NK-92 (cell line): ENCODE data around the gene SH3PXD2B.
"Not testable (repeated sequence)": the region's sequence is repeated elsewhere in the genome, so short reads cannot be mapped to it uniquely, and the experiment has no call there.

Experiments
- DNase-seq: peaks from one replicate; lab custom pipeline; 2025; ENCODE audit not compliant: unreplicated experiment; lab: John Stamatoyannopoulos, UW

SH3PXD2B gene

DNA sequence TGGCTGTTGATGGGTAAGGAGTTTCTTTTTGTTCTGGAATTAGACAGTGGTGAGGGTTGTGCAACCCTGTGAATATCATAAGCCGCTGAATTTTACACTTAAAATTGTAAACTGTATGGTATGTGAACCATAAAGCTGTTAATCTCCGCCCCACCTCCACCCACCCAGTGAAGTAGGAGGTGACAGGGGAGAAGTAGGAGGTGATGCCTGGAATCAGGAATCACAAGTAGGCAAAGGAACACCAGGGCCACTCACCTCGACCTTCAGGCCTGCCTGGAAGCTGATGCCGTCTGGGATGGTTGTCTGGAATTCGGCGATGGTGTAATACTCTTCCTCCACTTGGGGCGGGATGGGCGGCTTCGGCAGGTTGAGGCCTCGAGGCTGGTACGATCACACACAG, 108.4 kb downstream of the SH3PXD2B start:
- DNase-seq, result no peak

DNA sequence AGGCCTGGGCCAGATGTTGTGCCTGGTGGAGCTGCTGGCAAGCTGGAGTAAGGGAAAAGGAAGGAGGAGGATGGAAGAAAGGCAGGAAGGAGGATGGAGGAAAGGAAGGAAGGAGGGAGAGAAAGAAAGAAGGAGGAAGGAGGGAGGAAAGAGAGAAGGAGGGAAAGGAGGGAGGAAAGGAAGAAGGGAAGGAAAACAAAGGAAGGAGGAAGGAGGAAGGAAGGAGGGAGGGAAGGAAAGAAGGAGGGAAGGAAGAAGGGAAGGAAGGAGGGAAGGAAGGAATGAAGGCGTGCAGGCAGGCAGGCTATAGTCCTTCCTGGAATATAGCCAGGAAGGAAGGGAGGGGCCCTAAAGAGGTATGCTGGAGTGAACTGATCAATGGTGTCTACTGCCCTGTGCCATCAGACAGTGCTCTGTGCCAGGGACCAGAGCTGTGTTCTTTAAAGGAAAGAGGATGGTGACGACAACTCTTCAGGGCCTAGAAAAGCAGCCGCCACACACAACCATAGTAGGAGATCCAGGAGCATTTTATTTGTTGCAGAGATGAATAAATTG, 109.4 kb downstream of the SH3PXD2B start:
- no peak for DNase-seq

DNA sequence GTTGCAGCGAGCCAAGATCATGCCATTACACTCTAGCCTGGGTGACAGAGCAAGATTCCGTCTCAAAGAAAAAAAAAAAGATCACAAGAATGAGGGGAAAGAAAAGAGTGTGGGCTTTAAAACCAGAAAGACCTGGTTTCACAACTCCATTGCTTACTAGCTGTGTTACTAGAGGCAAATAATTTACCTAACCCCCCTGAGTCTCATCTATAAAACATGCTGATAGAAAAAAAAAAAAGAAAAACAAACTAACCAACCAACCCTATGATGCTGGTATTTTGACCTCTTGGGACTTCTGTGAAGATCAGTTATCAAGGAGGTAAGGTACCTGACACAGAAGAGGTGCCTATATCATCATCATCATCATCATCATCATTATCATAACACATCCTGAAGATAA, 110.6 kb downstream of the SH3PXD2B start:
- DNase-seq, result no peak

DNA sequence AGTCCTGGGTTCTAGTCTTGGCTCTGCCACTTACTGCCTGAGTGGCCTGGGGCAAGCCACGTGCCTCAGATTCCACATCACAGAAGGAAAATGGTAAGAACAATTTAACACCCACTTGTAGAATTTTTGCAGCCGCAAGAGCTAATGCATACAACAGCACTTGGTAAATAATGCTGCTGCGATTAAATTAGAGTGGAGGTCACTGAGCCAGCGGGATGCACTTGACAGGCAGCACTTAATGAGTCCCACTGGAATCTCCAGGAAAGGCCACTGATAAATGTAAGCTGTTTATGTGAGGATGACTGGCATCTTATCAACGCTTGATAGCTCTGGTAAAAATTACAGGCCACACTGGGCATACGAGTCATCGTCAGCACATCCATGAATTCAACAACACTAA, 111.4 kb downstream of the SH3PXD2B start:
- no peak for DNase-seq

DNA sequence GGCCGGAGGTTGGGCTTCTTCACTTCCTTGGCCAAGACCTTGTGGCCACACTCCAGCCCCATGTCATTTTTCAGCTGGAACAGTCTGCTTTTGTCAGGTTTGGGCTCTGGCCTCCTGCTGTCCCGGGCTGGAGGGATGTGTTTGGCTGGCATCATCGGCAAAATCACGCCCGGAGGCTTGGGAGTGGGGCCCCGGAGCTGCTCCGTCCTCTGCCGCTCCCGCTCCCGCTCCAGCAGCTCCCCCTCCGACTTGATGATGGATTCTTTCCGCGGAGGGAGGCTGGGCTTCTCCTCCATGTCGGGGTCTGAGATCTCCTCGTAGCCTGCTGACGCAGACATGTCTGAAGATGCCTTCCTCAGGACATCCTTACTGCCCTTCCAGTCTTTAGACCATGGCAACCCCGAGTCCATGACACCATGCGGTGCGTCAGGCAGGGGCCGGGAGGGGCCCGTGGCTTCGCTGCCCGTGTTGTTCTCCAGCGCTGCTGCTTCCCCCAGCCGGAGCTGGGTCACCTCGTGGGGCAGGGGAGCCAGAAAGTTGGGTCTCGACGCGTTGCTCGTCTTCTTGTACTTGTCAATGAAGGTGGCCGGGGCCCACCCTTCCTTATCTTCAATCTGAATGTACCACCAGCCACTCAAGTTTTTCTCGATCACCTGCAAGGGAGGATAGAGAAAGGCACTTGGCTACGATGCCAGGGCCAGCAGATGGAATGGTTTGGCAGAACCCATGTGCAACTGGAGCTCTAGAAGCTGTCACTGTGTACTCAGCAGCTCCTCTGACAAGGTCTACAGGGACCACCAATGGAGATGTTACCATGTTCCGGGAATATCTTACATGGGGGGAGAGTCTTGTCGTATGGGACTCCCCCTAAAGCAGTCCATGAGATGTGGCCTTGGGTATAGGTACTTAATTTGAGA, 114.8 kb downstream of the SH3PXD2B start:
- no peak for DNase-seq

DNA sequence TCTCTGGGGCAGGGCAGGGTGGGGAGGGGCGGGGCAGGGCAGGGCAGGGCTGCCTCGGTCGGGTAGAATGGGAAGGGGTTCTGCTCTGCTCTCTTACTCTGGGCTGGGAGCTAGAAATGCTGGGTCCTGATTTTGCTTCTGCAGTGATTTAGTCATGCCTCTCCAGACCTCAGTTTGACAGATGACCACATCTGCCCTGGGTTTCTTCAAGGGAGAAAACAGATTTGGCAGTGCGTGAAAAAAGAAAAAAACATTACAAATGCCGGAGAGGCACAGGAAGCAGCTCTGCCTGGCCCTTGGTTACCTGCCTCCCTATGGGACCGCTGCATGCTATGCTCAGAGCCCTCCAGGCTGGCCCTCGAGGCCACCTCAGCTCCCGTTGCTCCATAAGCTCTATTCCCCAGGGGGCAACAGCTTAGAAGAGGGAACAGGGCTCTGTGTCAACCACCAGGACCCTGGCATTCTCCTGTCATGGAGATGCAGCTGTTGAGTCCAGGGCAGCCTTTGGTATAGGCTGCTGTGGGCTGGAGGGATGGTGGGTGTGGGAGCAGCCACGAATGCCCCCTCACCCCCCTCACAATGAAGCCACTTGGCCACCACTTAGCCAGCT, 117.5 kb downstream of the SH3PXD2B start:
- no peak for DNase-seq

DNA sequence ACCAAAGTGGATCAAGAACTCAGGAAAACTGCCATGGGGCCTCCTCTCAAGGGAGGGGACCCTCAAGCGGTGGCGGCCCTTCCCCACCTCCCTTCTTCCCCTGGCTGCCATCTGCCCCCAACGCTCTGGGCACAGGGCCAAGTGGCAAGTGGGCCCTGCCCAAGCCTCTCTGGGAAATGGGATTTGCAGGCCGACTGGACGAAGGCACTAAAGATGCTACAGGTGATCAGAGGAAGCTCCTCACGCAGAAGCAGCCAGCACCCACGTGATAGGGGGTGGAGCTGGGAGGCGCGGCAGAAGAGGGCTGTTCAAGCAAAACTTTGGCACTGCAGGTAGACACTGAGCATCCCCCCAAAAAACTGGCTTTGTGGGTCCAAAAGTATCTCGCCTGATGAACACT, 118.1 kb downstream of the SH3PXD2B start:
- no peak for DNase-seq

DNA sequence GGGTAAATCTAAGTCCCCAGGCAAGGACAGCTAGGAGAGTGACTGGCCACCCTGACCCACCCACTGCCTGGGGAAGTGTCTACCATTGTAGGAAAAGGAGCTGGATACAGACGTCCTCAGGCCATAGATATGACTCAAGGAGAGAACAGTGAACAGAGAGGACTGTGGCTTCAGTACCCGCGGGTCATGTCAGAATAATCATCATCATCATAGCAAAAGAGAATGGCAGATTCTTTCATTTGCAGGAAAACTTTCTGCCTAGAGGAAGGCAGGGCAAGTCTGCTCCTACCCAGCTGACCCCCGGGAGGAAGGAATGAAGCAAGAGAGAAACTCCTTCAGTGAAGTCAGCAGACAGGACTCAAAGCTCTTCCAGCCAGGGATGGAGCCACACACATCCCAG, 118.6 kb downstream of the SH3PXD2B start:
- DNase-seq, result no peak

DNA sequence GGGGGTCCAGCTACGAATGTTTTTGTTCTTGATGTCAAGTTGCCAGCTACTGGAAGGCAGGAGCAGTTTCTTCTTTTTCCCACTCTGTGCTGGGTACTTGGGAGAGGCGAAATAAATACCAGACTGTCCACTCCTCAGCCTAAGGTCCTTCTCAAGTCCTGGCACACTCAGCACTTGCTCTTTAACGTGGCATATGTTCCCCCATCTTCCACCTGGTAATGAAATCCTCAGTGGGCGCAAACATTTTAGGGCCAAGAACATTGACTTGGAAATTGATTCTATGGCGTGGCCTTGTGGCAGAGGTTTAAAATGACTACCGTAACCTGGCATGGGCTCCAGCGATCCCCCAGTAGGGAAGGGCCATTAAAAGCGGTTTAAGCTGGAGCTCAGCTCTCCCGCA, 119.7 kb downstream of the SH3PXD2B start:
- no peak for DNase-seq

DNA sequence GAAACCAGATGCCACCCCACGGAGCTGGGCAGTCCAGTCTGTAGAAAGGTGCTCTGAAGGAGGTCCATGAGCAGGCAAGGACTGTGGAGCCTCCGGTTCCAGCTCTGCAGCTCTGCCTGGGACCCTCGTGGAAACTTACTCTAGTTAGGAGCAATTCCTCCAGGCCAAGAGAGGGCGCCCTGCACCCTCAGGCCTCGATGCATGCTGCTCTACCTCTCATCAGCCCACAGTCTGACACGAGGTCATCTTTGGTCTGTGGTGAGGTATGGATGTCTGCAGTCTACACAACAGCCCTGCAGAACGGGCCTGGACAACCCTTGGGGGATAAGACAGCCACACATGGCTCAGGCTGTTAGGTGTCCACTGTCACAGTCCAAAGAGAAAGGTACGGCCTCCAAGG, 120.1 kb downstream of the SH3PXD2B start:
- no peak for DNase-seq

DNA sequence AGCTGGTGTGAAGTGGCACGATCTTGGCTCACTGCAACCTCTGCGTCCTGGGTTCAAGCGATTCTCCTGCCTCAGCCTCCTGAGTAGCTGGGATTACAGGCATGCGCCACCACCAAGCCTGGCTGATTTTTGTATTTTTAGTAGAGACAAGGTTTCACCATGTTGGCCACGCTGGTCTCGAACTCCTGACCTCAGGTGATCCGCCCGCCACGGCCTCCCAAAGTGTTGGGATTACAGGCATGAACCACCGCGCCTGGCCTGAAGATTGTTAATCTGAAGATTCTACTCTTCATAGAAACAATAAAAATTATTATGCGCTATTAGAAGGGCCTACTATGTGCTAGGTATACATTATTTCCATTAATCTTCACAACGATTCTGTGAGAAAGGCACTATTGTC, 127.4 kb downstream of the SH3PXD2B start:
- not testable (repeated sequence) for DNase-seq

DNA sequence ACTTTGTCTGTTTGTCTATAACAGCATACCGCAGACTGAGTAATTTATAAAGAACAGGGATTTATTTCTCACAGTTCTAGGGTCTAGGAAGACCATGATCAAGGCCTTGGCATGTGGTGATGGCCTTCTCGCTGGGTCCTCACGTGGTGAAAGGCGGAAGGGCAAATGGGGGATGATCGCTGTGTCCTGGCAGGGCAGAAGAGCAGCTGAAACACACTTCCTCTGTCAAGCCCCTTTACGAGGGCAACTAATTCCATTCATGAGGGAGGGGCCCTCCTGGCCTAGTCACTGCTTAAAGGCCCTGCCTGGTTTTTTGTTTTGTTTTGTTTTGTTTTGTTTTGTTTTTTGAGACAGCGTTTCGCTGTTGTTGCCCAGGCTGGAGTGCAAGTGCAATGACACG, 128.9 kb downstream of the SH3PXD2B start:
- DNase-seq, result no peak

DNA sequence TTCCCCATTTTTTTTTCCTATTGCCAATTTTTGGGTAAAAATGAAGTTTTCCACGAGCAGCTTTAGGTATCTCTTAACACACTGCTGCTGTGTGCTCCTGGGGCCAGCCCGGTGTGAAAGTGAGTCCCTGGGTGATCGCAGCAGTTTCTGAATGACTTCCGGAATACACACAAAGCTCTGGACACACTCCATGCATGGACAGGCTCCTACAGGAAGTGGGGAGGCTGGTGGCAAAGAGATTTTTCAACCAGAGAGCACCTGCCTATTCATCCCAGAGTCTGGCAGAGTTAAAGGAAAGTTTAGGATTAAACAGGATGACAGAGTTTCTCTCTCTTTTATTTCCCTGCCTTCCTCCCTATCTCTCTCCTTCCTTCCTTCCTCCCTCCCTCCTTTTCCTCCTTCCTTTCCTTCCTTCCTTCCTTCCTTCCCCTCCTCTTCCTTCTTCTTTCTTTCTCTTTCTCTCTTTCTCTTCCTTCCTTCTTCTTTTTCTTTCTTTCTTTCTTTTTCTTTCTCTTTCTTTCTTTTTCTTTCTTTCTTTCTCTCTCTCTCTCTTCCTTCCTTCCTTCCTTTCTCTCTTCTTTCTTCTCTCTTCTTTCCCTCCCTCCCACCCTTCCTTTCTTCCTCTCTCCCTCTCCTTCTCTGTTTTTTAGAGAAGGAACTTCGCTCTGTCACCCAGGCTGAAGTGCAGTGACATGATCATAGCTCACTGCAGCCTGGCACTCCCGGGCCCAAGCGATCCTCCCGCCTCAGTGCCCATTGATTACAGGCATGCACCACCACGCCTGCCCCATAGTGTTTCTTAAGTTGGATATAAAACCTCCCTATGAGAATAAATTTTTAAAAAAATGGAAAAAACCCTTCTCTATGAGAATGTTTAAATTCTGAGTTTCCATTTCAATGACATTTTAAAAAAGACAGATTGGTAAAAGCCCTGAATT, 132.0 kb downstream of the SH3PXD2B start:
- DNase-seq, result no peak

DNA sequence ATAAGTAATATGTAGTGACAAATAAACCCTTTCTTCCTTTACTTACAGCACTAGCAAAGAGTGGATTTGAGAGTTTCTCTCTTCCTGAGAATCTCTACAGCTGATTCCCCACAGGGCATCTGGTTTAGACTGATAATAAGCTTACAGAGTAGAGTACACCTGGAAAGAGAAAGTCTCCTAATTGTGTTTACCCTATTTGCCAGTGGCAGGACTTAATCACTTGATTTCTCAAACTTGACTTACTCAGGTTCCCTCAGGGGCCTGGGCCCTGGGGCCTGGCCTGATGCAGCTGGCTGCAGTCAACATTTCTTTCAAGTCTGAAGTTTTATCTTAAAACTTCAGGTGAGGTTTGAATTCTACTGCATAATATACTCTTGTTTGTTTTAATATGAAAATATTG, 132.7 kb downstream of the SH3PXD2B start:
- no peak for DNase-seq

DNA sequence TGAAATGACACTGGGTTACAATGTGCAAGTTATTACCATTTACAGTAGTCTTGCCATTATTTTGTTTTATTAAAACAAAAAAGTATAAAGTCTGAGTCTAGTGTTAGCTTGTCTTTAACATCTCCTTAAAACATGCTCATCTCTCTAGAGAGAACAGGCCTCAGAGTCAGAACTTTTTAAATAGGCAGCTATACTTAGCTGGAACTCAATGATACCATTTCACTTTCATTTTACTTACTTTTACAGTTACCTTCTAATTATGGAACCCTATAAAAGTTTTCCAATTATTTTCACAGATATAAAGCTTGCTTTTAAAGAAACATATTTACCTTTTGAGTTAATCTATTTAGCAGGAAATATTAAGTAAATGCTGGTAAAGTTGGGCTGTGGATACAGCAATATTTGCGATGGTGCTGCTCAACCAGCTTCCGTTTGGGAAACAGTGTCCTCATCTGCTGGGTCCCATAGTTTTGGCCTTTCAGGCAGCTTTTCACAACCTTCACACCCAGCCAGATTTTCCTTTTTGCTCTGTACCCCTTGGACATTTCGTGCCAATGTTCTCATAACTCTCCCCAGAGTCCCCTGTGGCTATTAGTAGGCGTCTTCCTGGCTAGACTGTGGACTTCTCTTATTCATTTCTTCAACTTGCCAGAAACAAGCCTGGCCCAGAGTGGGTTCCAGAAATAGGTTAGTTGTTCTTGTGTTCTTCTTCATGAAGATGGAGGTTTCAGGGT, 134.4 kb downstream of the SH3PXD2B start:
- no peak for DNase-seq

DNA sequence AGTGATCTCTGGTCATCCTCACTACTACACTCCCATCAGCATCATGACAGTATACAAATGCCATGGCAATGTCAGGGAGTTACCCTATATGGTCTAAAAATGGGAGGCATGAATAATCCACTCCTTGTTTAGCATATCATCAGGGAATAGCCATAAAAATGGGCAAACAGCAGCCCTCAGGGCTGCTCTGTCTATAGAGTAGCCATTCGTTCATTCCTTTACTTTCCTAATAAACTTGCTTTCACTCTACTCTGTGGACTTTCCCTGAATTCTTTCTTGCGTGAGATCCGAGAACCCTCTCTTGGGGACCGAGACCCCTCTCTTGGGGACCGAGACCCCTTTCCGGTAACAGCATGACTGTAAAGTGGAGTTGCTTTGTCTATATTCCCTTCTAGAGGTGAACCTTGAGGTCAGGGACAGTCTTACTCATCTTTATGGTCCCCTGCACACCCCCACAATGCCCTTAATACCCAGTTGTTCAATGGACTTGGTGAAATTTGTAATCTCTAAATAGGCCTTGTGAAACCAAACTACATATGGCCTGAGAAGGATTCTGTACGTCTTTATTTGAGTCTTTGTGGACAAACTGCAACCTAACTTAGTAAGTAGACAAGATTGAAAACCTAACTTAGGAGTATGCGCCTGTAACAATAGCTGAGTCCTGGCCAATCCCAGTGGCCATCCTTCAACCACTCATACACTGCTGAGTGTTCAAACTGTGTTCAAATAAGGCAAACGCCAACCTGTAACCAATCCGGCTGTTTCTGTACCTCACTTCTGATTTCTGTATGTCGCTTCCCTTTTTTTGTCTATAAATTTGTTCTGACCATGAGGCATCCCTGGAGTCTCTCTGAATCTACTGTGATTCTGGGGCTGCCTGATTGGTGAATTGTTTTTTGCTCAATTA, 138.5 kb downstream of the SH3PXD2B start:
- no peak for DNase-seq

DNA sequence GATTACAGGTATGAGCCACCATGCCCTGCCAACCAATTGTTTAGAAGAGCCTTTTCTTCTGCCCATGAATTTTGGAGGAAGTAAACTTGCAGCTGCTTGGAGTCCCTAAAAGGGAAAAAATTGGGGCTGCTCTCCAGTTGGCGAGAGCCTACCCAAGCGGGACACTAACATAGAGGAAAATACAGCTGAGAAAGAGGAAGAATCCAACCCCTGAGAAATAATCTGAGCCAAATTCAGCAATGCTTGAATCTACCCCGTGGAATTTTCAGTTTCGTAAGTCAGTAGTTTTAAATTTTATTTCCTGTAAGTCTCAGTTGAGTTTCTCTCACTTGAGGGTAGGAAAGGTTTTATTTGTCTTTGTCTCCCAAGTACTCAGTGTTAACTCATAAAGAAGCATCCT, 140.4 kb downstream of the SH3PXD2B start:
- no peak for DNase-seq

DNA sequence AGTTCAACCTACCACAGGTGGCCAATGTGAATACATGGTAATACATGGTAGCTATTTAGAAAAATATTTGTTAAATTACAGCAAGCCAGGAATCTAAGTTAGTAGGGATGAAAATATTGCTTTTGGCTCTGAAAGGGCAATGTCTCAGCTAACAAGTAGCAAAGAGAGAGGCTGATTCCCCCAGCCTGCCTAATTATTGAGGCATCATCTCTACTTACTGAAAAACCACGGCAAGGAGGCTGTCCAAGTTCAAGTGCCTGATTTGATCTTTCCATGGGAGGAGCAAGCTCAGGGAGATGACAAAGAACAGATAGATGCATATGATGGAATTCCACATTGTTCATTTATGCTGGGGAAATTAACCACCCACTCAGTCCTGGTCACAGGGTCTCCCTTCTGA, 142.0 kb downstream of the SH3PXD2B start:
- no peak for DNase-seq

DNA sequence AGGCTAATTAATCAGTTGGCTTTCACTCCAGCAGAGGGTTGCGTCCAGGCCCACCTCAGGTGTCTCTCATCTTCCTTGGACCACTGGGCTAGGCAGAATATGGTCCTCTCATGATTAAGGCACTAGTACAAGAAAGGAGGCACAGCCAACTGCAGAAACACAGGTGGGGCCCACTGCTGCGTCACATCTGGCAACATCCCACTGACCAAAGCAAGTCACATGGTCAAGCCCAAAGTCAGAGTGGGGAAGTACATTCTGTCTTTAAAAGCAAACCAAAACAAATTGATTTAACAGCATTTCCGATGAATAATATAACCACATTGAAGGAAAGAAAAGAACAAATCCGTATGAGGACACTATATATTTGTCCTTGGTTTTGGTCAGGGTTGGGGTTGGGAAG, 142.7 kb downstream of the SH3PXD2B start:
- DNase-seq, result no peak

DNA sequence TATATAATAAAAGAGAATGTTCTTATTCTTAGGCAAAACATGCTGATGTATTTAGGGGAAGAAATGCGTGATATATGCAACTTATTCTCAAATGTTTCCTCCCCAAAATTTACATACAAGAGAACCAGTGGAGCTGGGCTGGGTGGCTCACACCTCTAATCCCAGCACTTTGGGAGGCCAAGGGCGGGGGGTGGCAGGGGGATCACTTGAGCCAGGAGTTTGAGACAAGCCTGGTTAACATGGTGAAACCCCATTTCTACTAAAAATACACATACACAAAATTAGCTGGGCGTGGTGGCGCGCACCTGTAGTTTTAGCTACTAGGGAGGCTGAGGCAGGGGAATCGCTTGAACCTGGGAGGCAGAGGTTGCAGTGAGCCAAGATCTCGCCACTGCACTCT, 143.3 kb downstream of the SH3PXD2B start:
- no peak for DNase-seq
